ENCODE results near the gene GPSM1.
A peak's percentile ranks its signal among the peaks of the same experiment; 100 is the strongest.

Gene GPSM1

DNA sequence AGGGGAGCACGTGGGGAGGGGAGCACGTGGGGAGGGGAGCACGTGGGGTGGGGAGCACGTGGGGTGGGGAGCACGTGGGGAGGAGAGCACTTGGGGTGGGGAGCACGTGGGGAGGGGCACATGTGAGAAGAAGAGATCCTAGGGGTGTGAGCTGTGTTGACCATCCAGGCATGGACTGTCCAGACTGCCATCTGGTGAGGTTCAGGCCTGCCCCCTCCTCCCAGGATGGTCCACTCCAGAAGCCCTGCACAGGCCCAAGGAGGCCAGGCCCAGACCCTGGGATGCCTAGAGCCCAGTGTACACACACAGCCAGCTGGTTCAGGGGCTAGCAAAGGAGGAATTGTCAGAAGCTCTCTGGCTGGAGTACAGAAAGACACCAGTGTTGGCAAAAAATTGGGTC is 70.3 kb downstream of the GPSM1 start:
- TF ChIP-seq, protein P1, sequence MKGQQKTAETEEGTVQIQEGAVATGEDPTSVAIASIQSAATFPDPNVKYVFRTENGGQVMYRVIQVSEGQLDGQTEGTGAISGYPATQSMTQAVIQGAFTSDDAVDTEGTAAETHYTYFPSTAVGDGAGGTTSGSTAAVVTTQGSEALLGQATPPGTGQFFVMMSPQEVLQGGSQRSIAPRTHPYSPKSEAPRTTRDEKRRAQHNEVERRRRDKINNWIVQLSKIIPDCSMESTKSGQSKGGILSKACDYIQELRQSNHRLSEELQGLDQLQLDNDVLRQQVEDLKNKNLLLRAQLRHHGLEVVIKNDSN (IDR thresholded peaks at IDR 0.05), result no peak
- no peak for TF ChIP-seq RAD21 (IDR thresholded peaks at IDR 0.05; ENCODE audit: low read depth)
- no peak for TF ChIP-seq TAF1 (IDR thresholded peaks at IDR 0.05; ENCODE audit: low read depth)
- TF ChIP-seq YY1 (IDR thresholded peaks at IDR 0.05; ENCODE audit: low read depth), result no peak
- TF ChIP-seq FOXM1 (IDR thresholded peaks at IDR 0.05; ENCODE audit: borderline replicate concordance, low read depth), result no peak
- TF ChIP-seq TEAD4 (IDR thresholded peaks at IDR 0.05), result no peak
- TF ChIP-seq CREB1 (IDR thresholded peaks at IDR 0.05; ENCODE audit: low read depth), result no peak
- TF ChIP-seq, protein P2, sequence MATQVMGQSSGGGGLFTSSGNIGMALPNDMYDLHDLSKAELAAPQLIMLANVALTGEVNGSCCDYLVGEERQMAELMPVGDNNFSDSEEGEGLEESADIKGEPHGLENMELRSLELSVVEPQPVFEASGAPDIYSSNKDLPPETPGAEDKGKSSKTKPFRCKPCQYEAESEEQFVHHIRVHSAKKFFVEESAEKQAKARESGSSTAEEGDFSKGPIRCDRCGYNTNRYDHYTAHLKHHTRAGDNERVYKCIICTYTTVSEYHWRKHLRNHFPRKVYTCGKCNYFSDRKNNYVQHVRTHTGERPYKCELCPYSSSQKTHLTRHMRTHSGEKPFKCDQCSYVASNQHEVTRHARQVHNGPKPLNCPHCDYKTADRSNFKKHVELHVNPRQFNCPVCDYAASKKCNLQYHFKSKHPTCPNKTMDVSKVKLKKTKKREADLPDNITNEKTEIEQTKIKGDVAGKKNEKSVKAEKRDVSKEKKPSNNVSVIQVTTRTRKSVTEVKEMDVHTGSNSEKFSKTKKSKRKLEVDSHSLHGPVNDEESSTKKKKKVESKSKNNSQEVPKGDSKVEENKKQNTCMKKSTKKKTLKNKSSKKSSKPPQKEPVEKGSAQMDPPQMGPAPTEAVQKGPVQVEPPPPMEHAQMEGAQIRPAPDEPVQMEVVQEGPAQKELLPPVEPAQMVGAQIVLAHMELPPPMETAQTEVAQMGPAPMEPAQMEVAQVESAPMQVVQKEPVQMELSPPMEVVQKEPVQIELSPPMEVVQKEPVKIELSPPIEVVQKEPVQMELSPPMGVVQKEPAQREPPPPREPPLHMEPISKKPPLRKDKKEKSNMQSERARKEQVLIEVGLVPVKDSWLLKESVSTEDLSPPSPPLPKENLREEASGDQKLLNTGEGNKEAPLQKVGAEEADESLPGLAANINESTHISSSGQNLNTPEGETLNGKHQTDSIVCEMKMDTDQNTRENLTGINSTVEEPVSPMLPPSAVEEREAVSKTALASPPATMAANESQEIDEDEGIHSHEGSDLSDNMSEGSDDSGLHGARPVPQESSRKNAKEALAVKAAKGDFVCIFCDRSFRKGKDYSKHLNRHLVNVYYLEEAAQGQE (IDR thresholded peaks at IDR 0.05; ENCODE audit: low read depth), result no peak
- TF ChIP-seq, protein P3, sequence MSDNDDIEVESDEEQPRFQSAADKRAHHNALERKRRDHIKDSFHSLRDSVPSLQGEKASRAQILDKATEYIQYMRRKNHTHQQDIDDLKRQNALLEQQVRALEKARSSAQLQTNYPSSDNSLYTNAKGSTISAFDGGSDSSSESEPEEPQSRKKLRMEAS (IDR thresholded peaks at IDR 0.05), result no peak
- TF ChIP-seq ZBTB7A (IDR thresholded peaks at IDR 0.05; ENCODE audit: low read depth), result no peak
- TF ChIP-seq NFIC (IDR thresholded peaks at IDR 0.05), result no peak
- TF ChIP-seq EGR1 (IDR thresholded peaks at IDR 0.05), result no peak
- no peak for TF ChIP-seq TCF12 (IDR thresholded peaks at IDR 0.05; ENCODE audit: low read depth)
- TF ChIP-seq EP300 (IDR thresholded peaks at IDR 0.05; ENCODE audit: borderline replicate concordance), result no peak
- TF ChIP-seq CEBPB (IDR thresholded peaks at IDR 0.05), result no peak

DNA sequence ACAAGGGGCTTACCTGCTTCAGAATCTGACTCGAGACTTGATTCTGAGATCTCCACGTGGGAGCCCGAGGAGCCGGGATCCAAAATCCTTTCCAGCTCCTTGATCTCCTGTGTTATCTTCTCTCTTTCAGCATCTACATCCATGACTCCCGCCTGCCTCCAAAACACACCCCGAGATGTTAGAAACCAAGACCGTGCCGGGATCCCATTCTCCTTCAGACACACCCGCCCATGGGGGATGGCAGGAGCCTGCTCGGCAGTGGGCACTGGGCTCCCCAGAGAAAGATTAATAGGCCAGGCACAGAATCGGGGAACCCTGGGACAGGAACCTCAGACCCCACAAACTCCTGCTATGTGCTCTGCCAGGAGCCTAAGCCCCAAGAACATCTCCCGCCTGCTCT is 70.9 kb downstream of the GPSM1 start:
- TF ChIP-seq, protein P3 (IDR thresholded peaks at IDR 0.05), result no peak
- TF ChIP-seq, protein P1 (IDR thresholded peaks at IDR 0.05), result no peak
- TF ChIP-seq RAD21 (IDR thresholded peaks at IDR 0.05; ENCODE audit: low read depth), result no peak
- TF ChIP-seq FOXM1 (IDR thresholded peaks at IDR 0.05; ENCODE audit: borderline replicate concordance, low read depth), result no peak
- TF ChIP-seq CEBPB (IDR thresholded peaks at IDR 0.05), result no peak
- TF ChIP-seq NFIC (IDR thresholded peaks at IDR 0.05), result no peak
- TF ChIP-seq, protein P2 (IDR thresholded peaks at IDR 0.05; ENCODE audit: low read depth), result no peak
- TF ChIP-seq EP300 (IDR thresholded peaks at IDR 0.05; ENCODE audit: borderline replicate concordance), result no peak
- TF ChIP-seq EGR1 (IDR thresholded peaks at IDR 0.05), result no peak
- no peak for TF ChIP-seq TCF12 (IDR thresholded peaks at IDR 0.05; ENCODE audit: low read depth)
- TF ChIP-seq ZBTB7A (IDR thresholded peaks at IDR 0.05; ENCODE audit: low read depth), result no peak
- TF ChIP-seq TAF1 (IDR thresholded peaks at IDR 0.05; ENCODE audit: low read depth), result no peak
- TF ChIP-seq TEAD4 (IDR thresholded peaks at IDR 0.05), result no peak

DNA sequence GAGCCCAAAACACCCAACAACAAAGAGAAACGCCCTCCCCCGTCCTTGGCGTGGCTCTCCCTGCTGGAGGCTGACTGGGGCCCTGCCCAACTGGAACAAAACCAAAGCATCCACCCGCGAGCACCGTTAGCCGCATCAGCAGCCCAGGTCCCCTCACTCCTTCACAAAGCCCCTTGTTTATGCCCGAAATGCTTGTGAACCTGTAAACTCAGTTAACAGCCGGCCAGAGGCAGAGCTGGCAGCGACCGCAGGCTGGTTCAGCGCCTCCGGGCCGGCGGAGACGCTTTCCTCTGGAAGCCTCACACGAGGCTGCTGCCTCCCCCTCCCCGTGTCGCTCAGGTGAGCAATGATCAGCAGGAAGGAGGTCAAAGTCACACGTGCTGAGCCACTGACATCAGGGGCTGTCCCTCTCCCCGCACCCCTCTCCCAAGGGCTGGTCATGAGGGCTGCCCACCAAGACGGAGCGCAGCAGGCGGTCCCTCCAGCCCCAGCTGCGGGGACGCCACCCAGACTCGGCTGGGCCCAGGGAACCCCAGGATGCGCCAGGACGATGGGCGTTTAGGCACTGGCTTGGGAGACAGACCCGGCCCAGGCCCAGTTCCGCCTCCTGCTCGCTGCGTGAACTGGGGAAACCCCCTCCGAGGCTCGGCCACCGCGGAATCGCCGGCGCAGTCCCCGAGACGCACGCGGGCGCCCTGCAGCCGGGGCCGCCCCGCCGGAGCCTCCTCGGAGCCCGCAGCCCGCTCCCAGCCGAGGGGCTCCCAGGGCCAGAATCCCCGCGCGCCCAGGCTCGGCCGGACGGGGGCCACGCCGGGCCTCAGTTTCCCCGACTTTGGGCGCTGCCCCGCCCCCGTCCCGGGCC is 72.1 kb downstream of the GPSM1 start:
- TF ChIP-seq, protein P2 (IDR thresholded peaks at IDR 0.05; ENCODE audit: low read depth), result no peak
- TF ChIP-seq, protein P3 (IDR thresholded peaks at IDR 0.05), result peak; percentile 56
- no peak for TF ChIP-seq CREB1 (IDR thresholded peaks at IDR 0.05; ENCODE audit: low read depth)
